Mesendoderm (in vitro differentiated cells): Measurements from ENCODE around the gene ABI3.

Experiments
- DNase-seq: peaks from one replicate; pipeline ENCODE4 v3.0.0; 2013
- H2AK5ac ChIP-seq: 2 replicates; pipeline ENCODE4 v1.6.1; 2013; ENCODE audit warnings: low read length, inconsistent platforms
- H2BK120ac ChIP-seq: 2 replicates; pipeline ENCODE4 v1.6.1; 2013; ENCODE audit warnings: low read depth, mild to moderate bottlenecking, low read length, moderate library complexity, mixed read lengths
- H2BK15ac ChIP-seq: replicated peaks from 2 replicates; pipeline ENCODE4 v1.6.1; 2013; ENCODE audit warnings: low read depth, mild to moderate bottlenecking, moderate library complexity
- H2BK5ac ChIP-seq: 2 replicates; pipeline ENCODE4 v1.6.1; 2013; ENCODE audit warnings: low read length, inconsistent platforms
- H3K18ac ChIP-seq: 2 replicates; pipeline ENCODE4 v1.6.1; 2013; ENCODE audit warnings: mild to moderate bottlenecking, low read length, mixed read lengths
- H3K23ac ChIP-seq: one replicate; pipeline ENCODE4 v1.6.1; 2013; ENCODE audit warnings: low read length
- H3K27ac ChIP-seq: 2 replicates; pipeline ENCODE4 v1.5.1; 2013; ENCODE audit warnings: low read depth, mild to moderate bottlenecking, inconsistent platforms, low read length, moderate library complexity
- H3K27me3 ChIP-seq: 2 replicates; pipeline ENCODE4 v1.6.1; 2013; ENCODE audit warnings: low read length, control low read depth, mild to moderate bottlenecking, inconsistent platforms; ENCODE audit not compliant: insufficient read depth, poor library complexity
- H3K36me3 ChIP-seq: 2 replicates; pipeline ENCODE4 v1.6.1; 2013; ENCODE audit warnings: low read length, inconsistent platforms; ENCODE audit not compliant: control insufficient read depth, insufficient read depth
- H3K4ac ChIP-seq: one replicate; pipeline ENCODE4 v1.6.1; 2013; ENCODE audit warnings: low read depth, mild to moderate bottlenecking, low read length, moderate library complexity
- H3K4me1 ChIP-seq: 2 replicates; pipeline ENCODE4 v1.6.1; 2013; ENCODE audit warnings: low read depth, low read length, inconsistent platforms; ENCODE audit not compliant: control insufficient read depth
- H3K4me2 ChIP-seq: 2 replicates; pipeline ENCODE4 v1.6.1; 2013; ENCODE audit warnings: low read length
- H3K4me3 ChIP-seq: 2 replicates; pipeline ENCODE4 v1.5.1; 2013; ENCODE audit warnings: mild to moderate bottlenecking, low read length
- H3K56ac ChIP-seq: one replicate; pipeline ENCODE4 v1.6.1; 2013; ENCODE audit warnings: low read length
- H3K79me1 ChIP-seq: 2 replicates; pipeline ENCODE4 v1.6.1; 2013; ENCODE audit warnings: low read length, inconsistent platforms
- H3K79me2 ChIP-seq: 2 replicates; pipeline ENCODE4 v1.6.1; 2013; ENCODE audit warnings: mild to moderate bottlenecking, low read length; ENCODE audit not compliant: control insufficient read depth, insufficient read depth
- H3K9ac ChIP-seq: 2 replicates; pipeline ENCODE4 v1.6.1; 2013; ENCODE audit warnings: low read length, inconsistent platforms
- H4K5ac ChIP-seq: one replicate; pipeline ENCODE4 v1.6.1; 2013; ENCODE audit warnings: low read length
- H4K8ac ChIP-seq: one replicate; pipeline ENCODE4 v1.6.1; 2013; ENCODE audit warnings: low read depth, mild to moderate bottlenecking, control low read depth, low read length, moderate library complexity
- WGBS: extraction: QIAGEN DNeasy Blood & Tissue Kit; methylation state at CpG from one replicate; pipeline ENCODE4 v1.1.7; 2013; ENCODE audit warnings: low lambda C conversion rate, missing lambda C conversion rate; ENCODE audit not compliant: insufficient coverage; ENCODE audit errors: extremely low coverage; 5-methylcytosine and 5-hydroxymethylcytosine counted together

ABI3 gene

DNA sequence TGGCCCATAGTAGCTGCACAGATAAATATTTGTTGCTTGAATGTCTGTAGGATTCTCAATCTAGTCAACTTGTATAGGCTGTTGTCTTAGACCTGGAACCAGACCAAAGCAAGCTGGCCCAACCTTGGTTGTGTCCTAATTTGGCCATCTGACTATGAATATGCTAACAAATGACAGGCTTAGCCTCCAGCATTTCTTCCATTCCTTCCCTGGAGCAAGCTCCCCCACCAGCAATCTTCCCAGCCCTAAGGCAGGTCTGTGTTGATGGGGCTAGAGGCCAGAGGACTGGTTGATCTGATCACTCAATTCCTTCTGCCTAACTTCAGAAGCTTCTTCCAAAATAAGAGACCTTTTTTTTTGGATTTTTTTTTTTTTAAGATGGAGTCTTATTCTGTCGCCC lies 29.5 kb downstream of the ABI3 start:
- H3K27ac ChIP-seq: no peak overlapping the region
- H3K36me3 ChIP-seq: no peaks in the 10 kb centered on the region
- peak; percentile 55 for DNase-seq
- H3K79me2 ChIP-seq: no peaks in the 10 kb centered on the region
- H3K4ac ChIP-seq: no peak overlapping the region
- no CpG with 5 or more reads among the region's 1 CpG for WGBS
- H4K5ac ChIP-seq: no peak overlapping the region
- H4K8ac ChIP-seq: no peak overlapping the region
- no peak overlapping the region for H2AK5ac ChIP-seq
- no peaks in the 10 kb centered on the region for H3K79me1 ChIP-seq
- no peak overlapping the region for H2BK120ac ChIP-seq
- H3K4me1 ChIP-seq: no peaks in the 10 kb centered on the region
- H3K4me2 ChIP-seq: no peak overlapping the region
- H3K27me3 ChIP-seq: no peaks in the 10 kb centered on the region
- no peak overlapping the region for H3K23ac ChIP-seq
- H2BK5ac ChIP-seq: no peak overlapping the region
- H3K18ac ChIP-seq: no peak overlapping the region
- no peak overlapping the region for H3K4me3 ChIP-seq
- no peak overlapping the region for H3K56ac ChIP-seq
- H2BK15ac ChIP-seq: no peak overlapping the region
- no peak overlapping the region for H3K9ac ChIP-seq

- no peak for DNase-seq
- Histone ChIP-seq H3K4me2 (no peak overlapping the region), H3K27me3 (no peaks in the 10 kb centered on the region), H3K9ac (no peak overlapping the region), H3K56ac (no peak overlapping the region), H2BK120ac (no peak overlapping the region), H2BK15ac (no peak overlapping the region), H3K4ac (no peak overlapping the region), H3K23ac (no peak overlapping the region), H2AK5ac (no peak overlapping the region), H3K4me1 (no peaks in the 10 kb centered on the region), H2BK5ac (no peak overlapping the region), H4K5ac (no peak overlapping the region), H3K79me2 (no peaks in the 10 kb centered on the region), H3K4me3 (no peak overlapping the region), H3K18ac (no peak overlapping the region), H3K36me3 (no peaks in the 10 kb centered on the region), H4K8ac (no peak overlapping the region), H3K79me1 (no peaks in the 10 kb centered on the region), H3K27ac (no peak overlapping the region)
- WGBS: no CpG with 5 or more reads among the region's 1 CpG
Measured at GRCh38 chr17:49240619-49241018, 30.1 kb downstream of the ABI3 start.

- Histone ChIP-seq H3K23ac (no peak overlapping the region), H3K27ac (no peak overlapping the region), H3K79me1 (no peaks in the 10 kb centered on the region), H3K9ac (no peak overlapping the region), H3K36me3 (no peaks in the 10 kb centered on the region), H2AK5ac (no peak overlapping the region), H2BK120ac (no peak overlapping the region), H3K4me3 (no peak overlapping the region), H4K8ac (no peak overlapping the region), H3K4me2 (no peak overlapping the region), H2BK15ac (no peak overlapping the region), H4K5ac (no peak overlapping the region), H2BK5ac (no peak overlapping the region), H3K56ac (no peak overlapping the region), H3K18ac (no peak overlapping the region), H3K27me3 (no peaks in the 10 kb centered on the region), H3K4me1 (no peaks in the 10 kb centered on the region), H3K79me2 (no peaks in the 10 kb centered on the region), H3K4ac (no peak overlapping the region)
- no peak for DNase-seq
- WGBS: no CpG with 5 or more reads among the region's 8 CpGs
Measured at GRCh38 chr17:49241040-49241439, 30.5 kb downstream of the ABI3 start.

DNA sequence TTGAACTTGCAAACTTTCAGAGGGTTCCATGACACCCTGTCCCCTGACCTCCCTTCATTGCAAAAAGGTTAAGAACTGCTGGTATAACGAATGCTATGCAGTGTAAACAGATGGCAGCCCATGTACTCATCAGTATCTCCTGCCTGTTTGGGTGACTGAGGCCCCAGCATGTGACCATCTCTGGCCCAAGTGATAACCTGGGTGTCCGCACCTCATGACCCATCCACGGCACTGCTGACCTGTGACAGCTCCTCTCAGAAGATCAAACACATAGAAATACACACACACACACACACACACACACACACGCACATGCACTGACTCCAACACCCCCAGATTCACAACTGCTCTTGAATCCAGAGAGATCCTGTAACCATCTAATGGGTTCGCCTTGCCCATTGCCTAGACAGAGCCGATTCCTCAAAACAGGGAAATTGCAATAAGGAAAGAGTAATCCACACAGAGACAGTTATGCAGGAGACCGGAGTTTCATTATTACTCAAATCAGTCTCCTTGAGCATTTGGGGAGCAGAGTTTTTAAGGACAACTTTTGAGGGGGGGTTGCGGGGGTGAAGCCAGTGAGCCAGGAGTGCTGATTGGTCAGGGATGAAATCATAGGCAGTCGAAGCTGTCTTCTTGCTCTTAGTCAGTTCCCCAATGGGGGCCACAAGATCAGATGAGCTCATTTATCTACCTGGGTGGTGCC lies 31.3 kb downstream of the ABI3 start:
- Histone ChIP-seq H3K36me3 (no peaks in the 10 kb centered on the region), H4K5ac (no peak overlapping the region), H3K18ac (no peak overlapping the region), H3K27ac (no peak overlapping the region), H2BK5ac (no peak overlapping the region), H3K23ac (no peak overlapping the region), H3K4ac (no peak overlapping the region), H3K56ac (no peak overlapping the region), H2BK120ac (no peak overlapping the region), H3K79me2 (no peaks in the 10 kb centered on the region), H3K9ac (no peak overlapping the region), H3K79me1 (no peaks in the 10 kb centered on the region), H2BK15ac (no peak overlapping the region), H3K4me3 (no peak overlapping the region), H3K4me1 (no peaks in the 10 kb centered on the region), H2AK5ac (no peak overlapping the region), H3K4me2 (no peak overlapping the region), H3K27me3 (no peaks in the 10 kb centered on the region), H4K8ac (no peak overlapping the region)
- no peak for DNase-seq
- WGBS: no CpG with 5 or more reads among the region's 9 CpGs

GRCh38 chr17:49242813-49243212 lies 32.3 kb downstream of the ABI3 start:
- H3K9ac ChIP-seq: no peak overlapping the region
- no peaks in the 10 kb centered on the region for H3K79me2 ChIP-seq
- no peak overlapping the region for H4K5ac ChIP-seq
- no peaks in the 10 kb centered on the region for H3K79me1 ChIP-seq
- no CpG with 5 or more reads among the region's 5 CpGs for WGBS
- no peaks in the 10 kb centered on the region for H3K27me3 ChIP-seq
- no peaks in the 10 kb centered on the region for H3K36me3 ChIP-seq
- H2BK5ac ChIP-seq: no peak overlapping the region
- no peak overlapping the region for H3K4ac ChIP-seq
- H2BK120ac ChIP-seq: no peak overlapping the region
- H3K4me3 ChIP-seq: no peak overlapping the region
- H3K23ac ChIP-seq: no peak overlapping the region
- H4K8ac ChIP-seq: no peak overlapping the region
- no peak overlapping the region for H2BK15ac ChIP-seq
- no peak overlapping the region for H2AK5ac ChIP-seq
- H3K27ac ChIP-seq: no peak overlapping the region
- H3K4me1 ChIP-seq: no peaks in the 10 kb centered on the region
- no peak for DNase-seq
- H3K18ac ChIP-seq: no peak overlapping the region
- no peak overlapping the region for H3K56ac ChIP-seq
- no peak overlapping the region for H3K4me2 ChIP-seq

DNA sequence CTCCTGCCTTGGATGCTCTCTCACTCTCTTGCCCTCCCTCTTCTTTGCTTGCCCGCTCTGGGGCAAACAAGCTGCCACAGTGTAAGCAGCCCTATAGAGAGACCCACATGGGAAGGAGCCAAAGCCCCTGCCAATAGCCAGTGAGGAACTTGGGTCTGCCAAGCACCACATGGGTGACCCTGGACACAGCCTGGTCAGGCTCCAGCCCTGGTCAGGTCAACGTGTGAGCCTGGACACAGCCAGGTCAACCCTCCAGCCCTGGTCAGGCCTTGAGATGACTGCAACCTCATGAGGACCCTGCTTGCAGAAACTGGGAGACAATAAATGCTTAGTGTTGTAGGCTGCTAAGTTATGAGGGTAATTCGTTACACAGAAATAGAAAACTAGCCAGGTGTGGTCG lies 34.3 kb downstream of the ABI3 start:
- H3K79me1 ChIP-seq: no peaks in the 10 kb centered on the region

More for the DNA sequence above, 34.3 kb downstream of the ABI3 start:
- Histone ChIP-seq H3K56ac (no peak overlapping the region), H2BK120ac (no peak overlapping the region), H3K4me3 (no peak overlapping the region), H3K18ac (no peak overlapping the region), H4K5ac (no peak overlapping the region), H3K36me3 (no peaks in the 10 kb centered on the region), H3K79me2 (no peaks in the 10 kb centered on the region), H3K4me2 (no peak overlapping the region), H2BK5ac (no peak overlapping the region), H3K9ac (no peak overlapping the region), H3K23ac (no peak overlapping the region), H3K27me3 (no peaks in the 10 kb centered on the region), H4K8ac (no peak overlapping the region), H3K4me1 (no peaks in the 10 kb centered on the region), H3K4ac (no peak overlapping the region), H3K27ac (no peak overlapping the region), H2AK5ac (no peak overlapping the region), H2BK15ac (no peak overlapping the region)
- no peak for DNase-seq
- WGBS: no CpG with 5 or more reads among the region's 4 CpGs
